ENCODE results near the gene STAG1.

GRCh38 chr3:136292500-136292899 is 459.7 kb downstream of the STAG1 start:
- TF ChIP-seq POLR2A (IDR thresholded peaks at IDR 0.05) (no peak), CTCF (IDR thresholded peaks at IDR 0.05) (no peak)
